ENCODE results near the gene ABI3BP. TPM values are rescaled to one million over a fixed set of nuclear protein-coding genes. Genes with fewer than 3 reads are reported as not detected.

The ABI3BP gene
- total RNA-seq, 1 experiment from 2014 or later, result 0.74 TPM

DNA sequence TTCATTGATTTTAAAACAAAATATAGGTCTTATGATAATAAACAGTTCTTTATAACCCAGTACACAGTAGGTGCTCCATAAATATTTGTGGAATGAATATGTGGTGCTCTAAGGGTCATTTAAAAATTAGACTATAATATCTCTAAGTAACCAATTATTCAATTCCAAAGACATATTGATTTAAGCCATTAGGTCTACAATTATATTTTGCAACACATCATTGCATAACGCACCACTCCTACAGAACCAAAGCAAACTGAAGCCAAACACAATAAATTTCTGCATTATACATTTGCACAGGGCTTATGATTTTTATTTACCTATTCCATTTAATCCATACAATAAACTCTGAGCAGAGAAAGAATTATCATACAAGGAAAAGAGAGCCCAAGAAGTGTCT lies 104.3 kb downstream of the ABI3BP start (continued):
- TF ChIP-seq, protein P1, sequence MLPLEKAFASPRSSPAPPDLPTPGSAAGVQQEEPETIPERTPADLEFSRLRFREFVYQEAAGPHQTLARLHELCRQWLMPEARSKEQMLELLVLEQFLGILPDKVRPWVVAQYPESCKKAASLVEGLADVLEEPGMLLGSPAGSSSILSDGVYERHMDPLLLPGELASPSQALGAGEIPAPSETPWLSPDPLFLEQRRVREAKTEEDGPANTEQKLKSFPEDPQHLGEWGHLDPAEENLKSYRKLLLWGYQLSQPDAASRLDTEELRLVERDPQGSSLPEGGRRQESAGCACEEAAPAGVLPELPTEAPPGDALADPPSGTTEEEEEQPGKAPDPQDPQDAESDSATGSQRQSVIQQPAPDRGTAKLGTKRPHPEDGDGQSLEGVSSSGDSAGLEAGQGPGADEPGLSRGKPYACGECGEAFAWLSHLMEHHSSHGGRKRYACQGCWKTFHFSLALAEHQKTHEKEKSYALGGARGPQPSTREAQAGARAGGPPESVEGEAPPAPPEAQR (CRISPR knock-in tag; IDR thresholded peaks at IDR 0.05), result no peak
- TF ChIP-seq KAT7 (CRISPR knock-in tag; IDR thresholded peaks at IDR 0.05; ENCODE audit: borderline replicate concordance), result no peak
- TF ChIP-seq ZNF423 (CRISPR knock-in tag; IDR thresholded peaks at IDR 0.05), result no peak
- TF ChIP-seq ZNF121 (CRISPR knock-in tag; IDR thresholded peaks at IDR 0.05), result no peak
- no peak for TF ChIP-seq NR3C1 (CRISPR knock-in tag; conservative IDR thresholded peaks at IDR 0.05; ENCODE audit: low read depth)
- TF ChIP-seq, protein P2, sequence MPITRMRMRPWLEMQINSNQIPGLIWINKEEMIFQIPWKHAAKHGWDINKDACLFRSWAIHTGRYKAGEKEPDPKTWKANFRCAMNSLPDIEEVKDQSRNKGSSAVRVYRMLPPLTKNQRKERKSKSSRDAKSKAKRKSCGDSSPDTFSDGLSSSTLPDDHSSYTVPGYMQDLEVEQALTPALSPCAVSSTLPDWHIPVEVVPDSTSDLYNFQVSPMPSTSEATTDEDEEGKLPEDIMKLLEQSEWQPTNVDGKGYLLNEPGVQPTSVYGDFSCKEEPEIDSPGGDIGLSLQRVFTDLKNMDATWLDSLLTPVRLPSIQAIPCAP (CRISPR knock-in tag; IDR thresholded peaks at IDR 0.05), result no peak
- TF ChIP-seq NFATC4 (CRISPR knock-in tag; IDR thresholded peaks at IDR 0.05), result no peak
- TF ChIP-seq HMGA2 (CRISPR knock-in tag; IDR thresholded peaks at IDR 0.05), result no peak
- TF ChIP-seq GTF2I (CRISPR knock-in tag; conservative IDR thresholded peaks at IDR 0.05), result no peak
- no peak for TF ChIP-seq ZNF232 (CRISPR knock-in tag; IDR thresholded peaks at IDR 0.05)

DNA sequence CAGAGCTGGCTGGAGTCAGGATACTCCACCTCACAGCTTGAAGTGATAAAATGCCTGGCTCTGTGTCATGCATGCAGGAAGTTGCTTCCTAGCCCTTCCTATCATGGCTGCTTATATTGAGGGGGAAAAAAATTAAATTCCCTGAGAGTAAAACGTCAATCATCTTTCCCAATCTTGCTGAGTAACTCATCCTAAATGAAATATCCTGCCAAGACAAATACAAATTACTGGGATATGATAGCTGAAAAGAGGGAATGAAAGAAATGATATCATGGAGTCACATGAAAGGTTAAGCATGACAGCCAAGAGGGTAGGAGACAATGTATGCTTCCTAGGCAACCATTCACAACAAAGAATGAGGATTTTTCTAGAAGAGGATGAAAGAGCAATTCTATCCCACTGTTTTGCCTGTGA lies 110.6 kb downstream of the ABI3BP start:
- Mint-ChIP-seq H3K9me3 (no peaks in the 10 kb centered on the region), H3K4me3 (no peak overlapping the region), H3K36me3 (no peaks in the 10 kb centered on the region), H3K27ac (no peak overlapping the region), H3K4me1 (peaks cover 4% of the 10 kb centered on the region; the same call in 1 of the 2 replicates), H3K27me3 (ENCODE audit: low read depth) (no peaks in the 10 kb centered on the region)
- ATAC-seq (no peak), DNase-seq (ENCODE audit: low spot score) (no peak)
- CTCF ChIA-PET, result no interaction called here
- TF ChIP-seq ELF4 (CRISPR knock-in tag; IDR thresholded peaks at IDR 0.05; ENCODE audit: low read depth) (no peak), ZNF263 (CRISPR knock-in tag; IDR thresholded peaks at IDR 0.05; ENCODE audit: low read depth) (no peak), NR3C1 (CRISPR knock-in tag; conservative IDR thresholded peaks at IDR 0.05; ENCODE audit: low read depth) (no peak), GTF2I (CRISPR knock-in tag; conservative IDR thresholded peaks at IDR 0.05) (no peak), ETV6 (CRISPR knock-in tag; IDR thresholded peaks at IDR 0.05) (no peak), ZNF423 (CRISPR knock-in tag; IDR thresholded peaks at IDR 0.05) (no peak), EMX1 (CRISPR knock-in tag; IDR thresholded peaks at IDR 0.05) (no peak), SMAD3 (CRISPR knock-in tag; IDR thresholded peaks at IDR 0.05; ENCODE audit: borderline replicate concordance) (no peak), HMGA2 (CRISPR knock-in tag; IDR thresholded peaks at IDR 0.05) (no peak), ZNF317 (CRISPR knock-in tag; IDR thresholded peaks at IDR 0.05; ENCODE audit: borderline replicate concordance, low read depth) (no peak)
- TF ChIP-seq, protein P3, sequence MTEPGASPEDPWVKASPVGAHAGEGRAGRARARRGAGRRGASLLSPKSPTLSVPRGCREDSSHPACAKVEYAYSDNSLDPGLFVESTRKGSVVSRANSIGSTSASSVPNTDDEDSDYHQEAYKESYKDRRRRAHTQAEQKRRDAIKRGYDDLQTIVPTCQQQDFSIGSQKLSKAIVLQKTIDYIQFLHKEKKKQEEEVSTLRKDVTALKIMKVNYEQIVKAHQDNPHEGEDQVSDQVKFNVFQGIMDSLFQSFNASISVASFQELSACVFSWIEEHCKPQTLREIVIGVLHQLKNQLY (CRISPR knock-in tag; IDR thresholded peaks at IDR 0.05), result no peak
- TF ChIP-seq, protein P2 (CRISPR knock-in tag; IDR thresholded peaks at IDR 0.05), result no peak
- TF ChIP-seq, protein P4, sequence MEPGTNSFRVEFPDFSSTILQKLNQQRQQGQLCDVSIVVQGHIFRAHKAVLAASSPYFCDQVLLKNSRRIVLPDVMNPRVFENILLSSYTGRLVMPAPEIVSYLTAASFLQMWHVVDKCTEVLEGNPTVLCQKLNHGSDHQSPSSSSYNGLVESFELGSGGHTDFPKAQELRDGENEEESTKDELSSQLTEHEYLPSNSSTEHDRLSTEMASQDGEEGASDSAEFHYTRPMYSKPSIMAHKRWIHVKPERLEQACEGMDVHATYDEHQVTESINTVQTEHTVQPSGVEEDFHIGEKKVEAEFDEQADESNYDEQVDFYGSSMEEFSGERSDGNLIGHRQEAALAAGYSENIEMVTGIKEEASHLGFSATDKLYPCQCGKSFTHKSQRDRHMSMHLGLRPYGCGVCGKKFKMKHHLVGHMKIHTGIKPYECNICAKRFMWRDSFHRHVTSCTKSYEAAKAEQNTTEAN (CRISPR knock-in tag; IDR thresholded peaks at IDR 0.05), result no peak
- POLR2A ChIA-PET, result no interaction called here

DNA sequence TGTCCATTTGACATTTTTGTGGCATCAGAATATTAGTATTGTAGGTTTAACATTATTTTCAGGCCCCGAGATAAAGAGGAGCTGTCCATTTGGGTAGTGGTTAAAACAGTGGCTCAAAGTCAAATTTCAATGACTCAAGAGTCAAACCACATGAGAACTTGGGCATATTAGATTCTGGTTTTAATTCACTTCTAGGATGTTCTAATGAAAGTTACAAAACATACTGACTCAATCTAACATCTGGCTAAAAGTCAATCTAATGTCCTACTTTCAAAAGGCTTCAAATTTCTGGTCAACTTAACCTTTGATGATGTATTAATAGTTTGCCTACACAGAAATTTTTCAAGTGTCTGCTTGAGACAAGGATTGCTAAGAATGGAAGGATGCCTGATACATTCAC lies 112.4 kb downstream of the ABI3BP start:
- Mint-ChIP-seq H3K4me1 (peaks cover 4% of the 10 kb centered on the region; the same call in 1 of the 2 replicates), H3K27me3 (ENCODE audit: low read depth) (no peaks in the 10 kb centered on the region), H3K4me3 (no peak overlapping the region), H3K36me3 (no peaks in the 10 kb centered on the region), H3K9me3 (no peaks in the 10 kb centered on the region), H3K27ac (no peak overlapping the region)
- no peak for ATAC-seq
- CTCF ChIA-PET, result no interaction called here
- POLR2A ChIA-PET, result no interaction called here
- DNase-seq (ENCODE audit: low spot score), result no peak
- TF ChIP-seq, protein P5, sequence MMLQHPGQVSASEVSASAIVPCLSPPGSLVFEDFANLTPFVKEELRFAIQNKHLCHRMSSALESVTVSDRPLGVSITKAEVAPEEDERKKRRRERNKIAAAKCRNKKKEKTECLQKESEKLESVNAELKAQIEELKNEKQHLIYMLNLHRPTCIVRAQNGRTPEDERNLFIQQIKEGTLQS (CRISPR knock-in tag; conservative IDR thresholded peaks at IDR 0.05), result no peak
- no peak for TF ChIP-seq NR2C2 (CRISPR knock-in tag; IDR thresholded peaks at IDR 0.05)
- no peak for TF ChIP-seq KAT7 (CRISPR knock-in tag; IDR thresholded peaks at IDR 0.05; ENCODE audit: borderline replicate concordance)
- TF ChIP-seq, protein P6, sequence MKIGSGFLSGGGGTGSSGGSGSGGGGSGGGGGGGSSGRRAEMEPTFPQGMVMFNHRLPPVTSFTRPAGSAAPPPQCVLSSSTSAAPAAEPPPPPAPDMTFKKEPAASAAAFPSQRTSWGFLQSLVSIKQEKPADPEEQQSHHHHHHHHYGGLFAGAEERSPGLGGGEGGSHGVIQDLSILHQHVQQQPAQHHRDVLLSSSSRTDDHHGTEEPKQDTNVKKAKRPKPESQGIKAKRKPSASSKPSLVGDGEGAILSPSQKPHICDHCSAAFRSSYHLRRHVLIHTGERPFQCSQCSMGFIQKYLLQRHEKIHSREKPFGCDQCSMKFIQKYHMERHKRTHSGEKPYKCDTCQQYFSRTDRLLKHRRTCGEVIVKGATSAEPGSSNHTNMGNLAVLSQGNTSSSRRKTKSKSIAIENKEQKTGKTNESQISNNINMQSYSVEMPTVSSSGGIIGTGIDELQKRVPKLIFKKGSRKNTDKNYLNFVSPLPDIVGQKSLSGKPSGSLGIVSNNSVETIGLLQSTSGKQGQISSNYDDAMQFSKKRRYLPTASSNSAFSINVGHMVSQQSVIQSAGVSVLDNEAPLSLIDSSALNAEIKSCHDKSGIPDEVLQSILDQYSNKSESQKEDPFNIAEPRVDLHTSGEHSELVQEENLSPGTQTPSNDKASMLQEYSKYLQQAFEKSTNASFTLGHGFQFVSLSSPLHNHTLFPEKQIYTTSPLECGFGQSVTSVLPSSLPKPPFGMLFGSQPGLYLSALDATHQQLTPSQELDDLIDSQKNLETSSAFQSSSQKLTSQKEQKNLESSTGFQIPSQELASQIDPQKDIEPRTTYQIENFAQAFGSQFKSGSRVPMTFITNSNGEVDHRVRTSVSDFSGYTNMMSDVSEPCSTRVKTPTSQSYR (CRISPR knock-in tag; IDR thresholded peaks at IDR 0.05), result no peak
- TF ChIP-seq NFYB (CRISPR knock-in tag; conservative IDR thresholded peaks at IDR 0.05; ENCODE audit: low read depth), result no peak
- no peak for TF ChIP-seq MYBL2 (CRISPR knock-in tag; IDR thresholded peaks at IDR 0.05)
- no peak for TF ChIP-seq ZNF138 (CRISPR knock-in tag; conservative IDR thresholded peaks at IDR 0.05)
- no peak for TF ChIP-seq ZNF232 (CRISPR knock-in tag; IDR thresholded peaks at IDR 0.05)
- TF ChIP-seq ZNF671 (CRISPR knock-in tag; IDR thresholded peaks at IDR 0.05), result no peak
- no peak for TF ChIP-seq GTF2I (CRISPR knock-in tag; conservative IDR thresholded peaks at IDR 0.05)
- no peak for TF ChIP-seq RELA (CRISPR knock-in tag; IDR thresholded peaks at IDR 0.05; ENCODE audit: borderline replicate concordance)
